Upper lobe of left lung (tissue), 4 donors: ENCODE results near the gene AXIN1.

Experiments
- EP300 ChIP-seq, 4 donors: sonication (generic); formaldehyde crosslinking; IDR thresholded peaks; one replicate each; pipeline ENCODE4 v1.5.1; 2017; ENCODE audit warnings: antibody characterized with exemption in 4 of 4, control low read depth in 2 of 4
- POLR2A ChIP-seq, 4 donors: fragments of 450-650 bp; IDR thresholded peaks; one replicate each; pipeline ENCODE4 v1.5.1; 2016 to 2017; ENCODE audit warnings: antibody characterized with exemption in 4 of 4, mild to moderate bottlenecking in 2 of 4
- TF ChIP-seq, protein P1 (sequence below), 6 experiments: fragments of 450-650 bp in 4 of 6; fragments of 200-600 bp in 2 of 6; sonication (generic) in 2 of 6; IDR thresholded peaks; one replicate each; pipeline ENCODE4 v1.5.1; 2016 to 2019; ENCODE audit warnings: antibody characterized with exemption in 6 of 6

DNA sequence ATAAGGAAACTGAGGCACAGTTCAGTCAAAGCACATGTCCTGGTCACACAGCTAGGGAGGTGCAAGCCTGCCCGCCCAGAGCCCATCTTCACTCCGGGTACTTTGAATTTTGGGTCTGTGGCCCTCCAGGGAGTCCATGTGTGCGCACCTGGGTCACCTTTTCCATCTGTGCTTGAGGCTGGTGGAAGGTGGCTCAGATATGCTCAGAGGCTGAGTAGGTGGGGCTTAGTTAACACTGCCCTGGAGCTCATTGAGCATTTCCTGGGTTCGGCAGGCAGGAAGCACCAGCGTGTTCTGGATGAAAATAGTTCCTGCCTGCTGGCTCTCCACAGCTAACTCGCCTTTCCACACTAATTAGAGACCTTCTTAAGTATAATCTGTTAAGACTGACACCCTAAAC is 98.7 kb downstream of the AXIN1 start:
- TF ChIP-seq, protein P1, sequence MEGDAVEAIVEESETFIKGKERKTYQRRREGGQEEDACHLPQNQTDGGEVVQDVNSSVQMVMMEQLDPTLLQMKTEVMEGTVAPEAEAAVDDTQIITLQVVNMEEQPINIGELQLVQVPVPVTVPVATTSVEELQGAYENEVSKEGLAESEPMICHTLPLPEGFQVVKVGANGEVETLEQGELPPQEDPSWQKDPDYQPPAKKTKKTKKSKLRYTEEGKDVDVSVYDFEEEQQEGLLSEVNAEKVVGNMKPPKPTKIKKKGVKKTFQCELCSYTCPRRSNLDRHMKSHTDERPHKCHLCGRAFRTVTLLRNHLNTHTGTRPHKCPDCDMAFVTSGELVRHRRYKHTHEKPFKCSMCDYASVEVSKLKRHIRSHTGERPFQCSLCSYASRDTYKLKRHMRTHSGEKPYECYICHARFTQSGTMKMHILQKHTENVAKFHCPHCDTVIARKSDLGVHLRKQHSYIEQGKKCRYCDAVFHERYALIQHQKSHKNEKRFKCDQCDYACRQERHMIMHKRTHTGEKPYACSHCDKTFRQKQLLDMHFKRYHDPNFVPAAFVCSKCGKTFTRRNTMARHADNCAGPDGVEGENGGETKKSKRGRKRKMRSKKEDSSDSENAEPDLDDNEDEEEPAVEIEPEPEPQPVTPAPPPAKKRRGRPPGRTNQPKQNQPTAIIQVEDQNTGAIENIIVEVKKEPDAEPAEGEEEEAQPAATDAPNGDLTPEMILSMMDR (IDR thresholded peaks at IDR 0.05), result no peak
- TF ChIP-seq POLR2A (IDR thresholded peaks at IDR 0.05), result no peak
- TF ChIP-seq EP300 (IDR thresholded peaks at IDR 0.05), result no peak
